Measurements from ENCODE around the gene CHCHD10. TPM values are rescaled to one million over a fixed set of nuclear protein-coding genes. Genes with fewer than 3 reads are reported as not detected.

CHCHD10 gene
- total and polyA plus RNA-seq, 2 of the 4 experiments (the other 2 are of a cell fraction): 2.2 to 11.2 TPM

- H4K8ac ChIP-seq (ENCODE audit: low read depth in 2 of 2, low read length in 2 of 2): no peak overlapping the region
- no peak for ATAC-seq (ENCODE audit: low read depth)
- POLR2A ChIA-PET (ENCODE audit: unreplicated experiment): no interaction called here
- H2AK5ac ChIP-seq (ENCODE audit: low read depth, low read length): no peak overlapping the region
- H2AK9ac ChIP-seq (replicated peaks; ENCODE audit: low read depth, low read length, poor library complexity): no peak overlapping the region
- no peak for DNase-seq
- in situ Hi-C loops (cut with MboI; ENCODE audit: low sequenced_read_pairs): no loop called here
- dilution Hi-C loops (cut with HindIII; ENCODE audit: low sequenced_read_pairs, unreplicated experiment): no loop called here
- peaks cover 4 to 17% of the 10 kb centered on the region in 2 experiments; a peak in 2 of 4 replicates for H3K79me1 ChIP-seq (ENCODE audit: low read depth in 1 of 2, low read length in 2 of 2)
- intact Hi-C loops (cut with micrococcal nuclease): no loop called here
- no peak overlapping the region for H3K18ac ChIP-seq (ENCODE audit: low read depth, low read length)
- no peak overlapping the region for H4K5ac ChIP-seq (ENCODE audit: low read depth, low read length)
- no peak overlapping the region for H2BK20ac ChIP-seq (ENCODE audit: low read depth, low read length)
- no peaks in the 10 kb centered on the region for H3K4me1 ChIP-seq (ENCODE audit: control insufficient read depth, insufficient read depth, low read length)
- H3K4me3 ChIP-seq (ENCODE audit: insufficient read depth, low read depth, low read length): no peak overlapping the region
- H3K9ac ChIP-seq (ENCODE audit: low read depth, low read length): no peak overlapping the region
- no peaks in the 10 kb centered on the region for H3K27me3 ChIP-seq (ENCODE audit: control insufficient read depth, insufficient read depth, low read length)
- peaks cover 31% of the 10 kb centered on the region for H3K36me3 ChIP-seq (ENCODE audit: control insufficient read depth, insufficient read depth, low read length)
- no peaks in the 10 kb centered on the region for H4K20me1 ChIP-seq (ENCODE audit: insufficient read depth, low read length)
- H2AFZ ChIP-seq (replicated peaks; ENCODE audit: low read length, poor library complexity): no peak overlapping the region
- H3K9me3 ChIP-seq (ENCODE audit: control insufficient read depth, insufficient read depth, low read length): peaks cover 4% of the 10 kb centered on the region; the same call in 1 of the 2 replicates
- WGBS, 2 experiments (ENCODE audit: extremely low coverage in 2 of 2, insufficient read length in 1 of 2): no CpG with 5 or more reads among the region's 2 CpGs
- no peak overlapping the region for H3K14ac ChIP-seq (replicated peaks; ENCODE audit: low read depth, low read length)
- peaks cover 5% of the 10 kb centered on the region; the same call in 1 of the 2 replicates for H3K9me1 ChIP-seq (ENCODE audit: insufficient read depth, low read length)
- H3K56ac ChIP-seq (ENCODE audit: extremely low read depth, insufficient read depth, low read length): no peak overlapping the region
- H3K4ac ChIP-seq (ENCODE audit: low read depth, low read length): no peak overlapping the region
- H2BK15ac ChIP-seq (ENCODE audit: low read depth, low read length): no peak overlapping the region
- CTCF ChIA-PET: interaction anchor here (1.2 kb wide), 1 partner anchor 13 kb away, joined by 4 read pairs; no protein-coding TSS in a partner anchor
- no peak overlapping the region for H3K27ac ChIP-seq (ENCODE audit: insufficient read depth, low read length)
- TF ChIP-seq, protein P1, sequence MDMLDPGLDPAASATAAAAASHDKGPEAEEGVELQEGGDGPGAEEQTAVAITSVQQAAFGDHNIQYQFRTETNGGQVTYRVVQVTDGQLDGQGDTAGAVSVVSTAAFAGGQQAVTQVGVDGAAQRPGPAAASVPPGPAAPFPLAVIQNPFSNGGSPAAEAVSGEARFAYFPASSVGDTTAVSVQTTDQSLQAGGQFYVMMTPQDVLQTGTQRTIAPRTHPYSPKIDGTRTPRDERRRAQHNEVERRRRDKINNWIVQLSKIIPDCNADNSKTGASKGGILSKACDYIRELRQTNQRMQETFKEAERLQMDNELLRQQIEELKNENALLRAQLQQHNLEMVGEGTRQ (IDR thresholded peaks at IDR 0.05; ENCODE audit: low read depth, low read length): no peak
- TF ChIP-seq RFX5 (IDR thresholded peaks at IDR 0.05; ENCODE audit: low read depth, low read length) (no peak), MAZ (IDR thresholded peaks at IDR 0.05; ENCODE audit: borderline replicate concordance, low read depth, low read length) (no peak), FOS (IDR thresholded peaks at IDR 0.05; ENCODE audit: low read depth, low read length) (no peak), MAFK (IDR thresholded peaks at IDR 0.05; ENCODE audit: low read depth, low read length) (no peak), CHD1 (IDR thresholded peaks at IDR 0.05; ENCODE audit: low read depth, low read length) (no peak), CTCF (conservative IDR thresholded peaks at IDR 0.05; ENCODE audit: low read depth, low read length) (no peak), POLR2A (IDR thresholded peaks at IDR 0.05; ENCODE audit: low read depth, low read length) (no peak), RAD21 (IDR thresholded peaks at IDR 0.05; ENCODE audit: low read length) (no peak), NFE2L2 (IDR thresholded peaks at IDR 0.05; ENCODE audit: low read depth, low read length) (no peak), MXI1 (IDR thresholded peaks at IDR 0.05; ENCODE audit: borderline replicate concordance, low read depth, low read length) (no peak), ELK1 (IDR thresholded peaks at IDR 0.05; ENCODE audit: borderline replicate concordance, low read depth, low read length) (no peak), BHLHE40 (IDR thresholded peaks at IDR 0.05; ENCODE audit: low read depth, low read length) (no peak), SMC3 (IDR thresholded peaks at IDR 0.05; ENCODE audit: low read depth, low read length) (no peak), RCOR1 (IDR thresholded peaks at IDR 0.05; ENCODE audit: insufficient replicate concordance, low read length) (no peak), CEBPB (IDR thresholded peaks at IDR 0.05; ENCODE audit: low read depth, low read length) (no peak)
- BruUV-seq (replicated peaks): no TSS peak
- no peak overlapping the region for H2BK5ac ChIP-seq (ENCODE audit: low read depth, low read length, poor library complexity, severe bottlenecking)
- H4K91ac ChIP-seq (ENCODE audit: insufficient read depth, low read depth, low read length): no peak overlapping the region
- no peak overlapping the region for H3K4me2 ChIP-seq (ENCODE audit: low read depth, low read length)
- no peak overlapping the region for H3K23ac ChIP-seq (ENCODE audit: low read depth, low read length)
- H2BK120ac ChIP-seq (ENCODE audit: low read depth, low read length): no peak overlapping the region
Measured at GRCh38 chr22:23743303-23743705, 24.5 kb downstream of the CHCHD10 start.

All from IMR-90 (cell line).